SIG-M5 (cell line): ENCODE results near the gene SYNRG.
"Not testable (repeated sequence)": the region's sequence is repeated elsewhere in the genome, so short reads cannot be mapped to it uniquely, and the experiment has no call there.

Source experiments
- DNase-seq: peaks from one replicate; lab custom pipeline; 2025; lab: John Stamatoyannopoulos, UW

Gene SYNRG, protein sequence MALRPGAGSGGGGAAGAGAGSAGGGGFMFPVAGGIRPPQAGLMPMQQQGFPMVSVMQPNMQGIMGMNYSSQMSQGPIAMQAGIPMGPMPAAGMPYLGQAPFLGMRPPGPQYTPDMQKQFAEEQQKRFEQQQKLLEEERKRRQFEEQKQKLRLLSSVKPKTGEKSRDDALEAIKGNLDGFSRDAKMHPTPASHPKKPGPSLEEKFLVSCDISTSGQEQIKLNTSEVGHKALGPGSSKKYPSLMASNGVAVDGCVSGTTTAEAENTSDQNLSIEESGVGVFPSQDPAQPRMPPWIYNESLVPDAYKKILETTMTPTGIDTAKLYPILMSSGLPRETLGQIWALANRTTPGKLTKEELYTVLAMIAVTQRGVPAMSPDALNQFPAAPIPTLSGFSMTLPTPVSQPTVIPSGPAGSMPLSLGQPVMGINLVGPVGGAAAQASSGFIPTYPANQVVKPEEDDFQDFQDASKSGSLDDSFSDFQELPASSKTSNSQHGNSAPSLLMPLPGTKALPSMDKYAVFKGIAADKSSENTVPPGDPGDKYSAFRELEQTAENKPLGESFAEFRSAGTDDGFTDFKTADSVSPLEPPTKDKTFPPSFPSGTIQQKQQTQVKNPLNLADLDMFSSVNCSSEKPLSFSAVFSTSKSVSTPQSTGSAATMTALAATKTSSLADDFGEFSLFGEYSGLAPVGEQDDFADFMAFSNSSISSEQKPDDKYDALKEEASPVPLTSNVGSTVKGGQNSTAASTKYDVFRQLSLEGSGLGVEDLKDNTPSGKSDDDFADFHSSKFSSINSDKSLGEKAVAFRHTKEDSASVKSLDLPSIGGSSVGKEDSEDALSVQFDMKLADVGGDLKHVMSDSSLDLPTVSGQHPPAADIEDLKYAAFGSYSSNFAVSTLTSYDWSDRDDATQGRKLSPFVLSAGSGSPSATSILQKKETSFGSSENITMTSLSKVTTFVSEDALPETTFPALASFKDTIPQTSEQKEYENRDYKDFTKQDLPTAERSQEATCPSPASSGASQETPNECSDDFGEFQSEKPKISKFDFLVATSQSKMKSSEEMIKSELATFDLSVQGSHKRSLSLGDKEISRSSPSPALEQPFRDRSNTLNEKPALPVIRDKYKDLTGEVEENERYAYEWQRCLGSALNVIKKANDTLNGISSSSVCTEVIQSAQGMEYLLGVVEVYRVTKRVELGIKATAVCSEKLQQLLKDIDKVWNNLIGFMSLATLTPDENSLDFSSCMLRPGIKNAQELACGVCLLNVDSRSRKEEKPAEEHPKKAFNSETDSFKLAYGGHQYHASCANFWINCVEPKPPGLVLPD (N-terminal part only)

DNA sequence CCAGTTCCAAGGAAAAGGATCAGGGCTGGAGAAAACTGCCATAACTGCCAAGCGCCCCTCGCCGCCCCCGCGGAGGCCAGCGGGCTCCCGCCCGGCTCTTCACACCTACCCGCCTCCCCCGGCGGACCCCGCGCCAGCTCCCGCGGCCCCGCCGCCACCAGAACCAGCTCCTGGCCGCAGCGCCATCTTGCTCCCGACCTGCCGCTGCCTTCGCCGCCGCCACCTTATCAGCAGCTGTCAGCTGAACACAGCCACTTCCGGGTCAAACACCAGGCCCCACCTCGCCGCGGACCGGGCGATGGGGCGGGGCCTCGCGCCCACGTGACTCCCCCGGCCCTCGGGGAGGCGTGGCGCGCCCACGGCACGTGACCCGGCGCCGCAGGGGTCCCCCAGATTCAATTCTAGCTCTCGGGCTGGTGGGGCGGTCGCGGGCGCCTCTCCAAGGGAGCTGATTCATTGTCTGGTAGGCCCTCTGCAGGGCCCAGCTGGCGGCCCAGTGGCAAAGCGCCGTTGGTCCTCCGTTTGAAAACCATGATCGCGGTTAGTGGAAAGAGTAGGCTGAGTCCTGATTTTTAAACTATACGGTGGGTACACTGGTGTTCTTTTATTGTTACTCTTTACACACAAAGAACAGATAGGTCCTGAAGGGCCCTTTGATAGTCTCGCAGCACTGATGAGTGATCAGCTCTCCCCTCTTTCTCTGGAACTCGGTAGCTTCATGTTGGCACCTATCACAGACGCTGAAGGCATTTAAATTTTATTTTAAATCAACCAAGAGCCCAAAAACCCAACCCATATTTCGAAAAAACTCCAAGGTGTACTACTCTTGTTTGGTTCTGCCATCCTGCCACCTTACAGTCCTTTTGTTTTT lies at the start of gene SYNRG:
SYNRG (minus strand) TSS at position 249 of the 871 bp plus-strand sequence; CDS start at position 186, 63 bp downstream.
- DNase-seq = peak; percentile 76

DNA sequence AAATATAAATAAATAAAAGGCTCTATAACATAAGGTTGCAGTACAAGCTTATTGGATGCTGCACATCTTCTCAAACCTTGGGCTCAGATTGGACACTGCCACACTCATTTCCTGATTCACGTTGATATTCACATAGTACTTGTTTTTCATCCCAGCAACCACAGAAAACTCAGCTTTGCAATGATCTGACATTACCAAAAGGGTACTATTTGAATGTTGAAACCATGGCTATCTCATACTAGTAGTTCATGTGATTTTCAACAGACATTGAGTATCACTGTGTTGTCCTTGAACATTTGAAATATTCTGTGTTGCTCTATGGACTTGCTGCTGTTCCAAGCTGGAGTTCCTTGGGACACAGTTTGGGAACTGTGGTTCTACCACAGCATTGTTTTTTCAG lies 48.0 kb upstream of the SYNRG start:
- DNase-seq = no peak

DNA sequence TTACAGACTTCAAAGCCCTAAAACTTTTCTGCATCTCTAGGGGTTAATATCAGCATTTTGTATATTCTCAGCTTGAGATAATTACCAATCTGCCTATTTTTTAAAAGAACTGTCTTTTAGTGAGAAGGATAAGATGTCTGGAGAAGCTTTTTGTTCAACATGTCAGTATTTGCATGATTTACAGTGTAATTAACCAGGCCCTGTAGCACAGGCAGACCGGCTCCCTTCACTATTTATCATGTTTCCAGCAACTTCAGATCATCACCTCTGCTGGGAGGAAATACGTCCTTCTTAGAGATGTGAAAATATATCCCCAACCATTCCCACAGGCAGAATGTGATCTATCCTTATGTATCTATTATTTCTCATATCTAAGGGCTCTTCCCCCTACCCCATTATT lies 42.6 kb upstream of the SYNRG start:
- no peak for DNase-seq

DNA sequence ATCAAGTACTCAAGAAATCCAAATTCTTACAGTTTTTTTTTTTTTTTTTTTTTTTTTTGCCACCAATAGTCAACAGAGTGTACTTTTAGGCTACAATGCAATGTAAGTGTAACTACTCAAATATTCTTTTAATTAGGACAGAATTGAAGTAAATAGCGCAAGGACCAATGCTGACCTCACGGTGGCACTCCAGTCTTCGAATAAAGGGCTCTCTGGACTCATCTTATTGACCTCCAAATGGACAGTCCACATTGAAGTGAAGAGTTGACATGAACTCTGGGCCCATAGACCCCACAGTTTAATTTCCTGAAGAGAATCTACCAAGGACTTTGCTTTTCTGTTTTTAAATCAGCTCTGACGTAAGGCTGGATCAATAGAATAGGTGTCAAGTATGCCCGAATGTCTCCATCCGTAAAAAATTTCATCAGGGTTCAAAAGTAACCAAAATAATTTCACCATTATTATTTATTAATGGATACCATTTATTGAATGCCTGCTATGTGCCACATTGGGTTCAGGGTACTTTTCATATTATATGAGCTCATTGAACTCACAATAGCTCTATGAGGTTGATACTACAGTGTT lies 41.3 kb upstream of the SYNRG start:
- no peak for DNase-seq

DNA sequence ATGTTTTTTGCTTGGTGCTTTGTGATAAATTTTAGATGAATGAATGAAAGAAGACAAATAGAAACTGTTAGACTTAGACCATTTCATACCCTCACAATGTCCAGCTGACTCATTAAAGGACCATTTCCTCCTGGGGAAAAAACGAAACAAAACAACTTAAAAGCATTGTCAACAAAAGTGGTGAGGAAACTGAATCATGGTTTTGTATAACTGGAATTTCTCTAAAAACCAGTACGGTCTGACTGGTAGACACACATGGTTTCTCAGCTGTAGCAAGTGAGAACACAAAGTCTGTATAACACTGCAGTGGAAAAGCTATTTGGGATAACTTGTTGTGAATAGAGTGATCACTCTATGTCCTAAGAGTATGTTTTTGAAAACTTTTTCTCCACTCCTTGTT lies 39.3 kb upstream of the SYNRG start:
- DNase-seq = no peak

DNA sequence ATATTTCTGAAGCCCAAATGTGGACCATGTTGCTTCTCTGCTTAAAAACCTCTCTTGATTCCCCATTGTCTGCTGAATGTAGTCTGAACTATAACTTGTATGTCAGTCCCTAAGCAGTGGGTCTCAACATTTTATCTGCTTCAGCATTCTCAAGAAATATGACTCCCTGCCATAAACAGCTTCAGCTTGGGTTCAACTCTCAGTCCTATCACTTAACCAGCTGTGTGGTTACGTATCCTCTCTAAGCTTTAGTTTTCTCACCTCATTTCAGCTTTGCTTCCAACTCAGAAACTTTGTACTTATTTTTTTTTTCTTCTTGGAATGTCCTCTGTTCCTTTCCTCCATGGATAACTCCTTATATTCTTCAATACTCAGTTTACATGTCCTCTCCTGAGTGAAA lies 38.6 kb upstream of the SYNRG start:
- no peak for DNase-seq

DNA sequence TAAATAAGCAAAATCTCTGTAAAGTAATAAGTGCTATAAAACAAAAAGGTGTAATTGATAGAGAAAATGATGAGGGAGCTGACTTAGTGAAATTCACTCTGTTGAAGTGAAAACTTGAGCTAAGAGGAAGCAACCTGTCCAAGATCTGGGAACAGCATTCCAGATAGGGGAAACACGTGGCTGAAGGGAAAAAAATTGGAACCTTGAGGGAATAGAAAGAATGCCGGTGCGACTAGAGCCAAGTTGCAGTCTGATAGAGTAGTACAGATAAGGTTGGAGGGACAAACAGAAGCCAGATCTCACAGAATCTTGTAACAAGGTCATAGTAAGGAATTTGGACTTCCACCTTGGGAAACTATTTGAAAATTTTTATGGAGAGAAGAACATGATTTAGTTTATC lies 34.7 kb upstream of the SYNRG start:
- DNase-seq = no peak

DNA sequence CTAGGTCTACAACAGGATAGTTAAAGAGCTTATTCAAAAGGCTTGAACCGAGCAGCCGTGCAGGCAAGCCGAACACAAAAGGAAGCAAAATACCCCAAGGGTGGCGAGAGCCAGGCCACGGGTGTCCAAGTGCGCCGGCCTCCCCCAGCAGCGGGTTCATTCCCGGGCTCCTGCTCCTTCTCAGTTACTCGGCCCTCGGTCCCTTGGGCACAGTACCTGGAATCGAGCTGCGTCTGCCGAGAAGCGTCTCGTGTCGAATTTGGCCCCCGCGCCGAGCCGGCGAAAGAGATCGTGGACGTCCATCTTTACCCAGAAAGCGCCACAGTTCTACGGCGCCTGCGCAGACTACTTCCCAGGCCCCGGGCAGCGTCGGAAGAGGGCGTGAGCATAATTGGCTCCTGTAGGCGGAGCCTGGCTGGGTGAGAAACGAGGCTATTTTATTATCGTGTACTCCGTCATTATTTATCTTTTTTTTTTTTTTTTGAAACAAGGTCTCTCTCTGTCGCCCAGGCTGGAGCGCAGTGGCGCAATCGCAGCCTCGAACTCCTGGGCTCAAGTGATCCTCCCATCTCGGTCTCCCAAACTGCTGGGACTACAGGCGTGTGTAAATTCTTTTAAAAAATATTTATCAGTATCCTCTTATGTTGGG lies 34.0 kb upstream of the SYNRG start, which contains the start of gene DDX52:
DDX52 (minus strand) TSS at position 329 of the 649 bp plus-strand sequence; CDS start at position 303, 26 bp downstream.
- peak; percentile 55 for DNase-seq

DNA sequence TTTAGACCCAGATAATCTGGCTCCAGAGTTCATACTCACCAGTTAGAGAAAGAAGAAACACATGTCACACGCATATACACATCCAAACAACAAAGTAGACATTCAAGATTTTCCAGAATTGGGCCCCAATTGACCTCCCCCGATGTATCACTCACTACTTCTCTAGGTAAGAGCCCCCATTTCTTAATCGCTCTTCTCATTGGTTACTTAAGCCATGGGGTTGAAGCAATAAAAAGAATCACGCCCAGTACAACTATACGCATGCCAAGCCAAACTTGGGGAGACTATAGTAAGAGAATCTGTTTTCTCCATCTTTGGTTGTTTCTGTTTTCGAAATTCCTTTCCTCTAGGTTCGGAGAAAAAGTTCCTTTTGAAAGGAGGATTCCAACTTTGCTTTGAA lies 33.5 kb upstream of the SYNRG start:
- no peak for DNase-seq

DNA sequence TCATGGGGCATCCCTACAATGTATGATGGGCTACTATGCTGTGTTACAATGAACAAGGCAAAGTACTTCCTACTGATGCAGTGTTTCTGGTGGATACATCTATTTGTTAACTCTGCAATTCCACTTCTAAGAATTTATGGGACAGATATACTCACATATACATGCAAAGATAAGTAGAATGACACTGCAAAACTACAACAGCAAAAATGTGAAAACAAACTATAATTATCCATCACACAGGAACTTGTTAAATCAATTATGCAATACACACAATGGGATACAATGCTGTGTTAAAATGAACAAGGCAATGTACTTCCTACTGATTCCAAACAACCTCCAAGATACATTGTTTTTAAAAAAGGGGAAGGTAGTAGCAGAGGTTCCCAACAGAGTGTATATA lies 30.8 kb upstream of the SYNRG start:
- DNase-seq = no peak

DNA sequence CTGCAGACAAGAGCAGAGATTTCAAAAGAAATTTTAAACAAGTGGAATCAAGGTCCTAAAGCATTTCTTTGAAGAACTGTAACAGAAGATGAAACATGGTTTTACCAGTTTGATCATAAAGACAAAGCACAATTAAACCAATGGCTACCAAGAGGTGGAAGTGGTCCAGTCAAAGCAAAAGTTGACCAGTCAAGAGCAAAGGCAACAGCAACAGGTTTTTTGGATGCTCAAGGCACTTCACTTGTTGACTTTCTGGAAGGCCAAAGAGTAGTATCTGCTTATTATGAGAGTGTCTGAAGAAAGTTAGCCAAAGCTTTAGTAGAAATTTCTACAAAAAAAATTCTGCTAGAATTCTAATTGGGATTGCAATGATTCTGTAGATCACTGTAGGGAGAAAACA lies 28.7 kb upstream of the SYNRG start:
- DNase-seq = no peak

DNA sequence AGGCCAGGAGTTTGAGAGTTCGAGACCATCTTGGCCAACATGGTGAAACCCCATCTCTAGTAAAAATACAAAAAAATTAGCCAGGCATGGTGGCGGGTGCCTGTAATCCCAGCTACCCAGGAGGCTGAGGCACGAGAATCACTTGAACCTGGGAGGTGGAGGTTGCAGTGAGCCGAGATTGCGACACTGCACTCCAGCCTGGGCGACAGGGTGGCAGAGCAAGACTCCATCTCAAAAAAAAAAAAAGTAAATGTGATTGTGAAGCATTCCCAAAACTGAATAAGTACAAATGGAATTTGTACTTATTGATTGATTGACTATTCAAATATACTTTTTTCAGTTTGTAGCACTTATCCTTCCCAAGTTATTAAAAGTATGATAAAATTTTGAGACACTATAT lies 7.2 kb upstream of the SYNRG start:
- DNase-seq = not testable (repeated sequence)

DNA sequence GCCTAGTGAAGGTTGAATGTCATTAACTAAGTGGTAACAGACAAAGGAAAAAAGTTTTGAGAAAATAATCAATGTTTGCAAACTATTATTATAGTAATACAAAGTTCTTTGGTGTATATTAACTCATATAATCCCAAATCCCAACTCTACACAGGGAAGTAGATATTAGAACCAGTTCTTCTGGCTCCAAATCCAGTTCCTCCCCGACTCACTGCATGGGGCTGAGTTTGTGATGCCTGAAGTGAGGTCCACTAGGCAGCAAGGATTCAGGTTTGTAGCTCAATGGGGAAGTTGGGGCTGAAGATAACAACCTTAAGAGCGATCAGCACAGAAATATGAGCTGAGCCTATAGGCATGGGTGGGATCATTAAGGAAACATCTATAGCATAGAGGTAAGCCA lies 5.6 kb upstream of the SYNRG start:
- DNase-seq = no peak

DNA sequence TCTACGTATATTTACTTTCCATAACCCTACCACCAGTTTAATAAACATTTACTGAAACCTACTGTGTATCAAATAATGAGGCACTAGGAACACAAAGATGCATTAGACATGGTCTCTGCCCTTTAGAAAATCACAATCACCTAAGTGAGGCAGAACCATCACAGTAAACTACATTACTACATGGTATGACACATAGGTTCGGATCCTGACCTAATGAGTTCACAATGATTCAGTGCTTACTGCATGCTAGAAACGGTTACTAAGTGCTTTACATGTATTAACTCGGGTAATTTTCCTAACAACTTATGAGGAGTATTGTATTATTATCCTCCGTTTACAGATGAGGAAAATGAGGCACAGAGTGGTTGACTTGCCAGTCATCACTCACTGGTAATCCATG lies 5.2 kb upstream of the SYNRG start:
- DNase-seq = no peak

DNA sequence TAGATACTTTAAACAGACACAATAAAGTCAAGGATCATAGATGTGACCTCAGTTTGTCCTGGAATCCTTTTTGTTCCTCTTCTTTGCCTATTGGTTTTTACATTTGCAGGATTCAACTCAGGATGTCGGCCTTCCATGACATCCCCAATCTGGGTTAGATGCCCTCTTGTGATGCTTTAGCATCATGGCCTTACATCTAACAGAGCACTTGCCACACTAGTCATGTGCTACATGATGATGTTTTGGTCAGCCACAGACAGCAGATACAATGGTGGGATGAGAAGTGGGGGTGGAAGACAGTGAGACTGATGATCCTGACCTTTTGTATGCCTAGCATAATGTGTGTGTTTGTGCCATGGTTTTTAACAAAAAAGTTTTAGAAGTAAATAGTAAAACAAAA lies 1.8 kb upstream of the SYNRG start:
- DNase-seq = no peak

DNA sequence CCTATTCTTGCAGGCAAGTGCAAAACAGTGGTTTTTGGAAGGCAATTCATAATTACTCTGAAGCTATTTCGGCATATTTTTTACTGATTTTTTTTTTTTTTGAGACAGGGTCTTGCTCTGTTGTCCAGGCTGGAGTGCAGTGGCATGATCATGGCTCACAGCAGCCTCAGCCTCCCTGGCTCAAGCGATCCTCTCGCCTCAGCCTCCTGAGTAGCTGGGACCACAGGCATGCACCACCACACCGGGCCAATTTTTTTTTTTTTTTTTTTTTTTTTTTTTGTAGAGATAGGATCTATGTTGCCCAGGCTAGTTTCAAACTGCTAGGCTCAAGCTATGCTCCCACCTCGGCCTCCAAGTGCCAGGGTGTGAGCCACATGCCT lies 813 bp upstream of the SYNRG start:
- not testable (repeated sequence) for DNase-seq

DNA sequence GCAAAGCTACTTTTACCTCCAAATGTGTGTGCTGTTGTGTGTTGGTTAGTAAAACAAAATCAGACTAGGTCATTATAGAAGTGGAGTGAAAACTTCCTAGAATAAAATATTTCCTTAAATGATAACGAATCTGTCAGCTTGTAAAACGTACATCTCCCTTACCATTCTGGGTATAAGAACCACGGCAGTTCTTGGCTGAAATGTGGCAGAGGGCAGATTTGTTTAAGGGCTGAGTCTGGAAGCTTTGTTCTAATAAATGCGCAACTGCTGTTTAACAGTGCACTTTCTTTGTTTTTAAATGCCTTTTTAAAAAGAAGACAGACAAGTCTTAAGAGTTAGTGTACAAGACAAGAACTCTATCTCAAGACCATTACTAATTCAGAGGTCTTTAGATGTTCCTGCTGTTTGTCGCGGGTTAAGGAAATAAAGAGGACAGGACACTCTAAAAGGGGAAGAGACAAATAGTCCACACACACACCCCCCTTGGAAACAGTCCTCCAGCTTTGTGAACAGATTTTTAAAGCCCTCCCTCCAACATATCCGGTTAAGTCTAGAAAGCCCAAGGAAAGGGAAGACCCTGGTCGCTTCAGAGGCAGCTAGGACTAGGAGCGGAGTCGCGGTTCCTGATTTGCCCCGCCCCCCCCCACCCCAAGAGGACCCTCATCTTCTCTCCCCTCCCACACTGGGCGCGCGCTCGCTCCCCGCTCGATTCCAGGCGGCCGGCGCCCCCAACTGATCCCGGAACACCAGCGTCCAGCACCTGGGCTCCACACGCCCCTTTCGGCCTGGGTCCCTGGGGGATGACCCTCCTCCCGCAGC lies 658 bp downstream of the SYNRG start:
- no peak for DNase-seq

DNA sequence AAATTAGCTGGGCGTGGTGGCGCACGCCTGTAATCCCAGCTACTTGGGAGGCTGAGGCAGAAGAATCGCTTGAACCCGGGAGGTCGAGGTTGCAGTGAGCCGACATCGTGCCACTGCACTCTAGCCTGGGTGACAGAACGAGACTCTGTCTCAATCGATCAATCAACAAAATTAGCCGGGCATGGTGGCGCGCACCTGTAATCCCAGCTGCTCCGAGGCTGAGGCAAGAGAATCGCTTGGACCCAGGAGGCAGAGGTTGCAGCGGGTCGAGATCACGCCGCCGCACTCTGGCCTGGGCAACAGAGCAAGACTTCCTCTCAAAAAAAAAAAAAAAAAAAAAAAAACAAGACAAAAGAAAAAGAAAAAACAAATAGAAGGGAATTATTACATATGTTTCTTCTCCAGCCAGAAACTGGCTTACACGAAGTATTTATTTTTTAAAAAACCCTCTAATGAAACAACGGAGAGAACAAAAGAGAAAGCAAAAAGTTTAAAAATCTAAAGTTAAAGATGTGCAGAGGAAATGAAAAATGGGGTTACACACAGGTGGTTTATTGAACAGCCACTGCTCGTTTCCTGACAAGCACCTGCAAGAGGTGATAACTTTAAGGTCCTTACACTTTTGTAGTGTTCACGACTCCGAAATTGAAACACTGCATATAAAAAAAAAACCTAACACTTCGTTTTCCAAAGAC lies 1.4 kb downstream of the SYNRG start:
- no peak for DNase-seq
